K562 (cell line): ENCODE measurements around the gene HECA. TPM values are rescaled to one million over a fixed set of nuclear protein-coding genes. Genes with fewer than 3 reads are reported as not detected.
A peak's percentile ranks its signal among the peaks of the same experiment; 100 is the strongest.

ENCODE experiments used
- ATF2 ChIP-seq: sonication (generic); formaldehyde crosslinking; IDR thresholded peaks from 2 replicates; pipeline ENCODE4 v1.8.1; 2022; ENCODE audit warnings: missing genetic modification reagents
- ATF7 ChIP-seq: fragments of 450-650 bp; IDR thresholded peaks from 2 replicates; pipeline ENCODE4 v1.7.1; 2014; ENCODE audit warnings: mild to moderate bottlenecking, moderate library complexity
- COPS2 ChIP-seq: fragments of 450-650 bp; conservative IDR thresholded peaks from 2 replicates; pipeline ENCODE4 v1.6.1; 2016; ENCODE audit warnings: mild to moderate bottlenecking, moderate library complexity
- CREB3 ChIP-seq: fragments of 450-650 bp; conservative IDR thresholded peaks from 2 replicates; pipeline ENCODE4 v1.6.1; 2016; ENCODE audit warnings: missing genetic modification characterization, low read depth, mild to moderate bottlenecking, missing compliant biosample characterization, moderate library complexity
- DPF2 ChIP-seq: fragments of 450-650 bp; IDR thresholded peaks from 2 replicates; pipeline ENCODE4 v1.6.1; 2016
- KLF13 ChIP-seq: fragments of 450-650 bp; IDR thresholded peaks from 2 replicates; pipeline ENCODE4 v1.6.1; 2016; ENCODE audit warnings: missing genetic modification characterization, low read depth, mild to moderate bottlenecking, missing compliant biosample characterization, moderate library complexity, borderline replicate concordance
- MECOM ChIP-seq: fragments of 250-450 bp; sonication (Bioruptor Pico); IDR thresholded peaks from 2 replicates; pipeline ENCODE4 v1.8.0; 2022; ENCODE audit warnings: inconsistent platforms
- PHF21A ChIP-seq: fragments of 450-650 bp; IDR thresholded peaks from 2 replicates; pipeline ENCODE4 v1.6.1; 2017; ENCODE audit warnings: low read depth, borderline replicate concordance
- SMARCA5 ChIP-seq: fragments of 450-650 bp; IDR thresholded peaks from 2 replicates; pipeline ENCODE4 v1.6.1; 2016
- TCF7 ChIP-seq: sonication (generic); IDR thresholded peaks from 2 replicates; pipeline ENCODE4 v1.6.1; 2016; ENCODE audit warnings: antibody characterized with exemption, borderline replicate concordance
- TCF7L2 ChIP-seq: fragments of 150-350 bp; IDR thresholded peaks from 2 replicates; pipeline ENCODE4 v1.6.1; 2016; ENCODE audit warnings: low read depth, mild to moderate bottlenecking, low read length, moderate library complexity
- TGIF2 ChIP-seq: sonication (generic); formaldehyde crosslinking; IDR thresholded peaks from 2 replicates; pipeline ENCODE4 v1.8.1; 2022; ENCODE audit warnings: mild to moderate bottlenecking, missing genetic modification reagents, moderate library complexity
- VEZF1 ChIP-seq: fragments of 200-800 bp; sonication (Bioruptor generic); IDR thresholded peaks from 2 replicates; pipeline ENCODE4 v1.6.1; 2017; ENCODE audit warnings: missing genetic modification characterization, missing compliant biosample characterization
- ZBED1 ChIP-seq: IDR thresholded peaks from 2 replicates; pipeline ENCODE4 v1.6.1; 2014
- ZKSCAN8 ChIP-seq: fragments of 200-800 bp; sonication (Bioruptor generic); IDR thresholded peaks from 2 replicates; pipeline ENCODE4 v1.6.1; 2016; ENCODE audit warnings: missing genetic modification characterization, missing compliant biosample characterization
- ZNF23 ChIP-seq: fragments of 250-450 bp; sonication (Bioruptor Pico); IDR thresholded peaks from 2 replicates; pipeline ENCODE4 v1.4.0; 2020; ENCODE audit warnings: mild to moderate bottlenecking
- ZNF324 ChIP-seq: fragments of 250-450 bp; sonication (Bioruptor Pico); IDR thresholded peaks from 2 replicates; pipeline ENCODE4 v1.4.0; 2020; ENCODE audit warnings: mild to moderate bottlenecking
- ZNF512 ChIP-seq: IDR thresholded peaks from 2 replicates; pipeline ENCODE4 v1.6.1; 2016; ENCODE audit warnings: missing genetic modification characterization, missing compliant biosample characterization
- ZNF707 ChIP-seq: fragments of 250-450 bp; sonication (Bioruptor Pico); conservative IDR thresholded peaks from 2 replicates; pipeline ENCODE4 v1.8.0; 2022; ENCODE audit warnings: inconsistent platforms, mild to moderate bottlenecking, moderate library complexity
- polyA plus RNA-seq, 8 experiments: library from polyadenylated mRNA; depleted of rRNA in 4 of 8; stranded (reverse) in 5 of 8; unstranded in 3 of 8; fragments of >200 nt; fragmentation: Nextera tagmentation in 2 of 8; fragmentation: Illumina TruSeq in 1 of 8; extraction: Ambion mirVana in 2 of 8; extraction: Trizol in 1 of 8; gene quantifications; 2 replicates each; pipeline versions ENCODE4 v1.2.1 to v1.2.3, GENCODE V29; 2011 to 2014; ENCODE audit warnings: inconsistent platforms in 1 of 8, missing spikeins in 1 of 8
- total RNA-seq, 7 experiments: library from RNA; depleted of rRNA in 6 of 7; stranded (reverse); fragments of >200 nt in 6 of 7; fragmentation: Illumina TruSeq in 2 of 7; extraction: Trizol in 2 of 7; gene quantifications; 2 replicates each; pipeline versions ENCODE4 v1.2.1 to v1.2.3, GENCODE V29; 2011 to 2021; ENCODE audit warnings: low replicate concordance in 1 of 7

Gene HECA
- total and polyA plus RNA-seq, 9 of the 15 experiments (the other 6 are each of a cell fraction or from before 2014, with no cell fraction given) = 0.31 to 2.3 (median 1.1) TPM

- TF ChIP-seq VEZF1 (CRISPR knock-in tag) (no peak), ZNF23 (CRISPR knock-in tag) (no peak), ZBED1 (no peak), ZNF707 (CRISPR knock-in tag) (no peak), SMARCA5 (no peak), TGIF2 (CRISPR knock-in tag) (no peak), ZKSCAN8 (CRISPR knock-in tag) (peak; percentile 79; the same call in 1 of the 2 replicates), TCF7 (no peak), ATF2 (CRISPR knock-in tag) (no peak), PHF21A (no peak), ATF7 (no peak), TCF7L2 (no peak), KLF13 (tag) (no peak), MECOM (CRISPR knock-in tag) (no peak), CREB3 (tag) (no peak), DPF2 (no peak; the same call in 1 of the 2 replicates), ZNF324 (CRISPR knock-in tag) (no peak), COPS2 (no peak), ZNF512 (tag) (no peak)
Measured at GRCh38 chr6:139219271-139219729, 84.4 kb downstream of the HECA start (continued).
